ENCODE measurements around the gene TRIM2.
"Not testable (repeated sequence)": the region's sequence is repeated elsewhere in the genome, so short reads cannot be mapped to it uniquely, and the experiment has no call there.

The TRIM2 gene

DNA sequence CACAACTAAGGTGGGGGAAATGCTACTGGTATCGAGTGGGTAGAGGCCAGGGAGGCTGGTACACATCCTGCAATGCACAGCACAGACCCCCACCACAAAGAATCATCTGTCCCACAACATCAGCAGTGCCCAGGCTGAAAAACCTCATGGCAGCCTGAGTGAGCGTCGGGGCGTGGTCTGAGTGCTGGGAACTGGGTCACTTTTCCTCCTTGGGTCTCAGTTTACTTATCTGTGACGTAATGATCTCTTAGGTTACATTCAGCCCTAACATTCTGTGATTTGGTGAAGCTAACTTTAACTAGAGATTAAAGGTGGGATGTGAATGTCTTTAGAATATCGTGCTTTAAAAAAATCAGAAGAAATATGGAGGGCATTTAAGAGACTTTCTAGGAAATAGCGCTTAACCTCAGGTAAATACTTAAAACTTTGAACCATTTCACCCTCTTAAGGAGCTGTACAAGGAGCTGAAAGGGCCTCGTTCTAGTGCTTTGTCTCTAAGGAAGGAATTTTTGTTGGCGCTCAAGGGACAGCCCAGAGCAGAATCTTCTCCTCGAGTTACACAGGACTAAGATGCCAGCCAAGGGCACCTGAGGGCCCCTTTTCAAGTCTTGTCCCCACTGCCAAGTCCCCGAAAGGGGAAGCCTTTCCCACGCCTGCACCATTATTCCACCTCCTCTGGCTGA lies 18.1 kb upstream of the TRIM2 start:
- H3K4me3 ChIP-seq (ENCODE audit: control insufficient read depth, low read depth, low read length), result no peak overlapping the region
- DNase-seq (ENCODE audit: low read depth), result no peak
- TF ChIP-seq, protein P1, sequence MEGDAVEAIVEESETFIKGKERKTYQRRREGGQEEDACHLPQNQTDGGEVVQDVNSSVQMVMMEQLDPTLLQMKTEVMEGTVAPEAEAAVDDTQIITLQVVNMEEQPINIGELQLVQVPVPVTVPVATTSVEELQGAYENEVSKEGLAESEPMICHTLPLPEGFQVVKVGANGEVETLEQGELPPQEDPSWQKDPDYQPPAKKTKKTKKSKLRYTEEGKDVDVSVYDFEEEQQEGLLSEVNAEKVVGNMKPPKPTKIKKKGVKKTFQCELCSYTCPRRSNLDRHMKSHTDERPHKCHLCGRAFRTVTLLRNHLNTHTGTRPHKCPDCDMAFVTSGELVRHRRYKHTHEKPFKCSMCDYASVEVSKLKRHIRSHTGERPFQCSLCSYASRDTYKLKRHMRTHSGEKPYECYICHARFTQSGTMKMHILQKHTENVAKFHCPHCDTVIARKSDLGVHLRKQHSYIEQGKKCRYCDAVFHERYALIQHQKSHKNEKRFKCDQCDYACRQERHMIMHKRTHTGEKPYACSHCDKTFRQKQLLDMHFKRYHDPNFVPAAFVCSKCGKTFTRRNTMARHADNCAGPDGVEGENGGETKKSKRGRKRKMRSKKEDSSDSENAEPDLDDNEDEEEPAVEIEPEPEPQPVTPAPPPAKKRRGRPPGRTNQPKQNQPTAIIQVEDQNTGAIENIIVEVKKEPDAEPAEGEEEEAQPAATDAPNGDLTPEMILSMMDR (conservative IDR thresholded peaks at IDR 0.05; ENCODE audit: control insufficient read depth, insufficient read depth, low read depth, low read length), result no peak

DNA sequence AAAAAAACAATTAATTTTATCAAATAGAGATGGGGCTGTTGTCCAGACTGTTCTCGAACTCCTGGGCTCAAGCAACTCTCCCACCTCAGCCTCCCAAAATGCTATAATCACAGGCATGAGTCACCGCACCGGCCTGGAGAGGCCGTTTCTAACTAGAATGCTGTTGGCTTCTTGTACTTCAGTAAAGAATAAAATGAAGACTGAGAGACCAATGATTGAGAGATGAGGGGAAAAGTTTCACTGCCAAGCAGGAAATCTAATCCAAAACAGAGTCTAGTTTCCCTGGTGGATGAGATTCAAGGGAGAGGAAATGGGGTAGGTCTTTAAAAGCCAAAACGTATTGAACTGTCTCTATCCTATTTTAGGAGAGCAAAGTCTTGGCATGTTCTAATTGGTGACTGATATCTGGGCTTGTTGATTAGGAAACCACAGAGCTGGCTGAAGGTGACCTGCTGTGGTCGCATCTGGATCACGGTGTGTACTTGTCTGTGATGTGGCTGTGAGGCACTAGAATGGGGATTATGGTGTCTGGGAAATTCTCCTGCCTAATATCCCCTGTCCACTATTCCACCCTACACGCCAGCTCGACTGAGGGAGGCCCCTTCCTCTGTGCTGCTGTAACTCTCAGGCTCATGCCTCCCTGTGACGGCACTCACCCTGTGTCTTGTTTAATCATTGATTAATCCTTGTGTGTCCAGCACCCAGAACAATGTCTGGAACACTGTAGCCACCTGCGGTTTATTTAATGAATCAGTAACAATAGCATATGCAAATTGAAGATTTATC lies 15.0 kb upstream of the TRIM2 start:
- DNase-seq (ENCODE audit: low read depth), result peak; percentile 43
- TF ChIP-seq, protein P1 (conservative IDR thresholded peaks at IDR 0.05; ENCODE audit: control insufficient read depth, insufficient read depth, low read depth, low read length), result no peak
- no peak overlapping the region for H3K4me3 ChIP-seq (ENCODE audit: control insufficient read depth, low read depth, low read length)

DNA sequence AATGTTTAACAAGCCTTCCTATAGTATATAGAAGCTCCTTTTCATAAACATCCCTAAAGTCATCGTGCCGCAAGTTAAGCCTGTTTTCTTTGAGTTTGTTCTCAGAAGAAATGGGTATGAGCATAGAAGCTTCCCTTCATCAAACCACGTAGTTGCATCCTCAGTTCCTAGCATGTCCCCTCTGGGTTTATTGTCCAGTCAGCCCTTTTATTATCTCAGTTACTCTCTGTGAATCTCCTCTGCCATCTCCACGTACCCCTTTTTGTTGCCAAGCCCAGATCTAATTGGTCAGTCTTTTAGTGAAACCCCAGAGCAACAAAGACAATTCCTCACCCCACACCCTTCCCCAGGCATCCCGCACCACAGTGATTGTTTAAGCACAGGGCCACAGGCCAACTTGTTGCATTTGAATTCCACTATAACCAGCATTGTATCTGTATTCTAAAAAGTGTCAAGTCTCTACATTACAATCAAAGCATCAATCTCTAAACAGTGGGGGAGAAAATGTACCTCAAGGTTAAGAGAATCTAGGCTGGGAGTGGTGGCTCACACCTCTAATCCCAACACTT lies 12.4 kb upstream of the TRIM2 start:
- DNase-seq (ENCODE audit: low read depth), result no peak
- no peak overlapping the region for H3K4me3 ChIP-seq (ENCODE audit: control insufficient read depth, low read depth, low read length)
- TF ChIP-seq, protein P1 (conservative IDR thresholded peaks at IDR 0.05; ENCODE audit: control insufficient read depth, insufficient read depth, low read depth, low read length), result no peak

DNA sequence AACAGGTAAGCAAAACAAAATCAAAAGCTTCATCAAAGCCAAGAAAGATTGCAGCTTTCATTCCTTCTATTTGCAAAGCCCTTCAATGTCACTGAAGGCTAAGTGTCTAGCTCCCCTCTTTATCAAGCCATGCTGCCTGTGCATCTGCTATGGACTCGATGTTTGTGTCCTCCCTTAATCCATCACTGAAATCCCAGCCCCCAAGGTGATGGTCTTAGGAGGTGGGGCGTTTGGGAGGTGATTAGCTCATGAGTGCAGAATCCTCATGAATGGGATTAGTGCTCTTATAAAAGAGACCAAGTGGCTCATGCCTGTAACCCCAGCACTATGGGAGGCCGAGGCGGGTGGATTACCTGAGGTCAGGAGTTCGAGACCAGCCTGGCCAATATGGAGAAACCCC lies 6.9 kb upstream of the TRIM2 start:
- no peak for DNase-seq (ENCODE audit: low read depth)
- TF ChIP-seq, protein P1 (conservative IDR thresholded peaks at IDR 0.05; ENCODE audit: control insufficient read depth, insufficient read depth, low read depth, low read length), result no peak
- no peak overlapping the region for H3K4me3 ChIP-seq (ENCODE audit: control insufficient read depth, low read depth, low read length)

DNA sequence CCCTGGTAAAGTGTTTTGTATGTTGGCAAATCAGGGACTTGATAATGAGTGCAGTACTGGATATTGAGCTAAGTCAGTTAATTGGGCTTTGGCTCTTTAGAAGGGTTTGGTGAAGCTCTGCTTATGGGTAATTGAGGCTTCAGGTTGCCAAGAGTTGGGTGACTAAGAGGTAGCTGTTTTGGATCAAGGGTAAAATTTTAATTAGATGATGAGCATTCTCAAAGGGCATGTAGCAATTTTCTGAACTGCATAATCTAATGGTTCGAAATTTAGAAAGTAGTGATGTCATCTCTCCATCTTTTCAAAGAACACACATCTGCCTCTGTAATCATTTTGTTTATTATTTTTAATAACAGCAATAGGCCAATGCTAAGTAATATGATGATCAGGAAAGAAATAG lies 5.5 kb upstream of the TRIM2 start:
- H3K4me3 ChIP-seq (ENCODE audit: control insufficient read depth, low read depth, low read length), result no peak overlapping the region
- DNase-seq (ENCODE audit: low read depth), result peak; percentile 56
- TF ChIP-seq, protein P1 (conservative IDR thresholded peaks at IDR 0.05; ENCODE audit: control insufficient read depth, insufficient read depth, low read depth, low read length), result no peak

DNA sequence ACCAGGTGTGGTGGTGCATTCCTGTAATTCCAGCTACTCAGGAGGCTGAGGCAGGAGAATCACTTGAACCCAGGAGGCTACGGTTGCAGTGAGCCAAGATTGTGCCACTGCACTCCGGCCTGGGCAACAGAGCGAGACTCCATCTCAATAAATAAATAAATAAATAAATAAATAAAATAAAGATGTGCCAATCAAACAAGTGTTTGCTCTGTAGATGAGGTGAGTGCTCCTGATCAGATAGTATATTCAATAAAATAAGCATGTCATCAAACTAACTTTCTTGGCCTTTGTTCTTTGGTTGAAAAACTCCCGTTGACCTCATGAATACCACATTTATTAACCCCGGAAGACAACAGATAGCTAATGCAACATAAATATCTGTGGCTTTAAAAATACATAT lies 497 bp upstream of the TRIM2 start:
- not testable (repeated sequence) for DNase-seq (ENCODE audit: low read depth)
- peak overlapping the region; percentile 6 for H3K4me3 ChIP-seq (ENCODE audit: control insufficient read depth, low read depth, low read length)
